ENCODE data around the gene VAT1L. TPM values are rescaled to one million over a fixed set of nuclear protein-coding genes. Genes with fewer than 3 reads are reported as not detected.
A peak's percentile ranks its signal among the peaks of the same experiment; 100 is the strongest.

Gene VAT1L
- total RNA-seq, 2 donors from 2014 or later = 0.53 to 4.1 TPM

GRCh38 chr16:77833921-77834634 lies 45.7 kb downstream of the VAT1L start:
- peak overlapping the region; percentile 79 for H3K27ac ChIP-seq (ENCODE audit: low read depth, low read length)
- peaks cover 6% of the 10 kb centered on the region for H3K4me1 ChIP-seq (ENCODE audit: control insufficient read depth, insufficient read depth, low read length)
- TF ChIP-seq CTCF (conservative IDR thresholded peaks at IDR 0.05) = no peak
- Mint-ChIP-seq H3K27me3 (ENCODE audit: insufficient read depth) (peaks cover 1% of the 10 kb centered on the region), H3K4me3 (no peak overlapping the region), H3K27ac (peak overlapping the region; percentile 97), H3K9me3 (no peaks in the 10 kb centered on the region), H3K36me3 (ENCODE audit: low read depth) (no peaks in the 10 kb centered on the region), H3K4me1 (peaks cover 15% of the 10 kb centered on the region)
- peak overlapping the region; percentile 71 for H3K9ac ChIP-seq (ENCODE audit: extremely low read depth, low read length, poor library complexity, severe bottlenecking)
- no peaks in the 10 kb centered on the region for H3K27me3 ChIP-seq (ENCODE audit: control insufficient read depth, insufficient read depth, low read length, poor library complexity, severe bottlenecking)
- peak overlapping the region; percentile 1 for H3K4me3 ChIP-seq (ENCODE audit: low read length)
- no peaks in the 10 kb centered on the region for H3K36me3 ChIP-seq (ENCODE audit: control insufficient read depth, insufficient read depth, low read length)
- DNase-seq = peak; percentile 84
- 45 to 68% methylated on average over 7 to 10 of the region's 10 CpGs for WGBS, 2 experiments (ENCODE audit: insufficient coverage in 1 of 2, insufficient read length in 1 of 2)
- H3K9me3 ChIP-seq (ENCODE audit: control insufficient read depth, low read length) = no peaks in the 10 kb centered on the region

GRCh38 chr16:77834635-77835540 lies 46.5 kb downstream of the VAT1L start:
- Mint-ChIP-seq H3K4me1 (peaks cover 15% of the 10 kb centered on the region), H3K9me3 (no peaks in the 10 kb centered on the region), H3K27me3 (ENCODE audit: insufficient read depth) (peaks cover 1% of the 10 kb centered on the region), H3K36me3 (ENCODE audit: low read depth) (no peaks in the 10 kb centered on the region), H3K4me3 (no peak overlapping the region), H3K27ac (peak overlapping the region; percentile 97)
- 92 to 100% methylated on average over 1 to 6 of the region's 6 CpGs for WGBS, 2 experiments (ENCODE audit: insufficient coverage in 1 of 2, insufficient read length in 1 of 2)
- Histone ChIP-seq H3K27ac (ENCODE audit: low read depth, low read length) (peak overlapping the region; percentile 79), H3K9me3 (ENCODE audit: control insufficient read depth, low read length) (no peaks in the 10 kb centered on the region), H3K4me3 (ENCODE audit: low read length) (no peak overlapping the region), H3K4me1 (ENCODE audit: control insufficient read depth, insufficient read depth, low read length) (peaks cover 6% of the 10 kb centered on the region), H3K36me3 (ENCODE audit: control insufficient read depth, insufficient read depth, low read length) (no peaks in the 10 kb centered on the region), H3K27me3 (ENCODE audit: control insufficient read depth, insufficient read depth, low read length, poor library complexity, severe bottlenecking) (no peaks in the 10 kb centered on the region), H3K9ac (ENCODE audit: extremely low read depth, low read length, poor library complexity, severe bottlenecking) (peak overlapping the region; percentile 71)
- no peak for TF ChIP-seq CTCF (conservative IDR thresholded peaks at IDR 0.05)
- DNase-seq = no peak

GRCh38 chr16:77836801-77837200 lies 48.4 kb downstream of the VAT1L start:
- no peak overlapping the region for H3K27ac ChIP-seq (ENCODE audit: low read depth, low read length)
- no peaks in the 10 kb centered on the region for H3K36me3 ChIP-seq (ENCODE audit: control insufficient read depth, insufficient read depth, low read length)
- no peak overlapping the region for H3K27ac Mint-ChIP-seq
- H3K4me3 Mint-ChIP-seq = no peak overlapping the region
- H3K27me3 ChIP-seq (ENCODE audit: control insufficient read depth, insufficient read depth, low read length, poor library complexity, severe bottlenecking) = no peaks in the 10 kb centered on the region
- no peaks in the 10 kb centered on the region for H3K9me3 ChIP-seq (ENCODE audit: control insufficient read depth, low read length)
- H3K9ac ChIP-seq (ENCODE audit: extremely low read depth, low read length, poor library complexity, severe bottlenecking) = no peak overlapping the region
- H3K4me3 ChIP-seq (ENCODE audit: low read length) = no peak overlapping the region
- no peaks in the 10 kb centered on the region for H3K9me3 Mint-ChIP-seq
- no peak for TF ChIP-seq CTCF (conservative IDR thresholded peaks at IDR 0.05)
- peaks cover 6% of the 10 kb centered on the region for H3K4me1 ChIP-seq (ENCODE audit: control insufficient read depth, insufficient read depth, low read length)
- no peaks in the 10 kb centered on the region for H3K36me3 Mint-ChIP-seq (ENCODE audit: low read depth)
- H3K27me3 Mint-ChIP-seq (ENCODE audit: insufficient read depth) = peaks cover 1% of the 10 kb centered on the region
- peaks cover 15% of the 10 kb centered on the region for H3K4me1 Mint-ChIP-seq
- no peak for DNase-seq
- 96% methylated on average over 4 of the region's 5 CpGs; no CpG with 5 or more reads in 1 of the 2 experiments for WGBS, 2 experiments (ENCODE audit: insufficient coverage in 1 of 2, insufficient read length in 1 of 2)

Measured in endodermal cell (in vitro differentiated cells).